Endothelial cell of umbilical vein (primary cell): ENCODE measurements around the gene SPAG8. TPM values are rescaled to one million over a fixed set of nuclear protein-coding genes. Genes with fewer than 3 reads are reported as not detected.

Experiments
- BruUV-seq: library from RNA; stranded (reverse); fragments of 400-500 nt; replicated peaks from 2 replicates; lab custom pipeline; 2021; lab: Mats Ljungman, UMichigan
- CTCF ChIA-PET: fragments of 300-600, 350-600 bp; sonication (Branson Sonifier 250); formaldehyde crosslinking; loops from one replicate; lab custom pipeline; 2021; ENCODE audit warnings: antibody characterized with exemption, inconsistent platforms; lab: Charles Lee
- POLR2A ChIA-PET: fragments of 300-600, 350-600 bp; sonication (Branson Sonifier 250); formaldehyde crosslinking; loops from one replicate; lab custom pipeline; 2021; ENCODE audit warnings: antibody characterized with exemption, inconsistent platforms; lab: Charles Lee
- DNase-seq: peaks from one replicate; pipeline ENCODE4 v3.0.0-alpha.2; 2011; ENCODE audit warnings: low read depth, low spot score
- FAIRE-seq: peaks from 2 replicates; lab custom pipeline; 2011; peaks lifted over from hg19 to GRCh38; lab: Jason Lieb, UNC
- H2AFZ ChIP-seq: 2 replicates; pipeline ENCODE4 v1.6.0; 2012; ENCODE audit warnings: low read depth, low read length, control low read depth, inconsistent platforms
- H3K27ac ChIP-seq: 2 replicates; pipeline ENCODE4 v1.5.1; 2011; ENCODE audit warnings: low read depth, mild to moderate bottlenecking, control low read depth, low read length, moderate library complexity; ENCODE audit not compliant: insufficient read depth
- H3K27me3 ChIP-seq, 2 experiments: 2 replicates each; pipeline versions ENCODE4 v1.6.0 to v1.6.1; 2011; ENCODE audit warnings: low read length in 2 of 2, mixed read lengths in 1 of 2; ENCODE audit not compliant: control insufficient read depth in 2 of 2, insufficient read depth in 2 of 2
- H3K36me3 ChIP-seq, 2 experiments: 2 replicates in 1 of 2; 3 replicates in 1 of 2; pipeline ENCODE4 v1.5.1; 2011; ENCODE audit warnings: low read length in 2 of 2, mild to moderate bottlenecking in 1 of 2, moderate library complexity in 1 of 2; ENCODE audit not compliant: control insufficient read depth in 2 of 2, insufficient read depth in 2 of 2; ENCODE audit errors: extremely low read depth in 1 of 2
- H3K4me1 ChIP-seq: 3 replicates; pipeline ENCODE4 v1.5.1; 2011; ENCODE audit warnings: mild to moderate bottlenecking, low read length; ENCODE audit not compliant: control insufficient read depth, insufficient read depth; ENCODE audit errors: extremely low read depth
- H3K4me2 ChIP-seq: 2 replicates; pipeline ENCODE4 v1.6.1; 2011; ENCODE audit warnings: low read length, control low read depth, mixed read lengths; ENCODE audit not compliant: insufficient read depth
- H3K4me3 ChIP-seq, 3 experiments: fragments of 200-600 bp in 1 of 3; sonication (generic), shearing (Covaris generic) in 1 of 3; replicated peaks in 1 of 3; 2 replicates each; pipeline ENCODE4 v1.5.1; 2011 to 2016; ENCODE audit warnings: control low read depth in 3 of 3, low read length in 3 of 3, mild to moderate bottlenecking in 2 of 3, inconsistent platforms in 1 of 3, low read depth in 1 of 3, moderate library complexity in 1 of 3; ENCODE audit not compliant: insufficient read depth in 1 of 3
- H3K79me2 ChIP-seq: 2 replicates; pipeline ENCODE4 v1.6.0; 2012; ENCODE audit warnings: low read length, inconsistent platforms; ENCODE audit not compliant: control insufficient read depth, insufficient read depth
- H3K9ac ChIP-seq: replicated peaks from 2 replicates; pipeline ENCODE3; 2011; ENCODE audit warnings: low read length, control low read depth; ENCODE audit not compliant: insufficient read depth; ENCODE audit errors: extremely low read depth
- H3K9me1 ChIP-seq: replicated peaks from 3 replicates; pipeline ENCODE4 v1.6.0; 2011; ENCODE audit warnings: mild to moderate bottlenecking, low read length; ENCODE audit not compliant: control insufficient read depth, insufficient read depth; ENCODE audit errors: extremely low read depth
- H3K9me3 ChIP-seq: replicated peaks from 2 replicates; pipeline ENCODE4 v1.5.1; 2012; ENCODE audit warnings: low read length, inconsistent platforms; ENCODE audit not compliant: control insufficient read depth, insufficient read depth
- H4K20me1 ChIP-seq: replicated peaks from 2 replicates; pipeline ENCODE3; 2011; ENCODE audit warnings: mild to moderate bottlenecking, low read length; ENCODE audit not compliant: control insufficient read depth, insufficient read depth; ENCODE audit errors: extremely low read depth
- CTCF ChIP-seq, 2 donors: IDR thresholded peaks; 1 replicate in 1 of 2; 2 replicates in 1 of 2; pipeline ENCODE4 v1.5.1; 2011; ENCODE audit warnings: low read length in 2 of 2, mild to moderate bottlenecking in 2 of 2, moderate library complexity in 2 of 2, control low read depth in 1 of 2, inconsistent platforms in 1 of 2, low read depth in 1 of 2; ENCODE audit not compliant: insufficient read depth in 1 of 2; ENCODE audit errors: extremely low read depth in 1 of 2
- EZH2 ChIP-seq: IDR thresholded peaks from 2 replicates; pipeline ENCODE4 v1.6.1; 2012; ENCODE audit warnings: borderline replicate concordance, low read depth, mild to moderate bottlenecking, moderate library complexity, low read length, inconsistent platforms; ENCODE audit not compliant: severe bottlenecking
- FOS ChIP-seq: IDR thresholded peaks from 2 replicates; pipeline ENCODE4 v1.6.1; 2011; ENCODE audit warnings: mild to moderate bottlenecking, low read length, moderate library complexity, borderline replicate concordance; ENCODE audit not compliant: insufficient read depth
- GATA2 ChIP-seq: IDR thresholded peaks from 2 replicates; pipeline ENCODE4 v1.7.0; 2011; ENCODE audit warnings: low read depth, mild to moderate bottlenecking, moderate library complexity, mixed read lengths, low read length; ENCODE audit not compliant: insufficient read length, insufficient read depth
- JUN ChIP-seq: IDR thresholded peaks from 2 replicates; pipeline ENCODE4 v1.6.1; 2011; ENCODE audit warnings: borderline replicate concordance, low read depth; ENCODE audit not compliant: insufficient read length, insufficient read depth
- MAX ChIP-seq: IDR thresholded peaks from 2 replicates; pipeline ENCODE4 v1.6.1; 2011; ENCODE audit not compliant: insufficient read depth, insufficient read length
- MYC ChIP-seq: IDR thresholded peaks from one replicate; pipeline ENCODE4 v1.6.1; 2011; ENCODE audit warnings: mild to moderate bottlenecking, low read depth, low read length
- POLR2A ChIP-seq: IDR thresholded peaks from 2 replicates; pipeline ENCODE4 v1.6.1; 2012; ENCODE audit warnings: low read depth, mild to moderate bottlenecking, control low read depth, low read length
- POLR2AphosphoS5 ChIP-seq: IDR thresholded peaks from 2 replicates; pipeline ENCODE4 v1.6.1; 2012; ENCODE audit warnings: low read depth, mild to moderate bottlenecking, control low read depth, low read length, moderate library complexity; ENCODE audit not compliant: insufficient read depth
- dilution Hi-C: fragments of 300-500 bp; cut with MboI; formaldehyde crosslinking; loops from one replicate; pipeline ENCODE4 v1.15.0; 2019; ENCODE audit warnings: low sequenced_read_pairs; ENCODE audit not compliant: extremely low pct_ligation_motif_present
- intact Hi-C: fragments of 100-400 bp; cut with micrococcal nuclease; formaldehyde crosslinking; loops from one replicate; pipeline ENCODE4 v1.10.0; 2022
- polyA plus RNA-seq, 4 experiments: library from polyadenylated mRNA; depleted of rRNA in 3 of 4; stranded (reverse) in 3 of 4; unstranded in 1 of 4; fragments of >200 nt; gene quantifications; 2 replicates each; pipeline versions ENCODE4 v1.2.1 to v1.2.3, GENCODE V29; 2011 to 2012; ENCODE audit warnings: missing spikeins in 1 of 4
- total RNA-seq: library from RNA; stranded (reverse); gene quantifications from 2 replicates; pipeline ENCODE4 v1.2.3, GENCODE V29; 2021

SPAG8 gene
- total and polyA plus RNA-seq, 2 donors (not counting 3 experiments of a cell fraction or from before 2014, with no cell fraction given), result 0.21 to 0.69 TPM

- DNase-seq (no peak), FAIRE-seq (no peak)
- Histone ChIP-seq H3K27ac (no peak overlapping the region), H3K79me2 (no peaks in the 10 kb centered on the region), H3K4me1 (peaks cover 21% of the 10 kb centered on the region), H3K4me3 (no peak overlapping the region), H3K27me3 (no peaks in the 10 kb centered on the region), H3K9ac (no peak overlapping the region), H3K9me3 (no peaks in the 10 kb centered on the region), H2AFZ (no peak overlapping the region), H3K9me1 (no peaks in the 10 kb centered on the region), H4K20me1 (no peaks in the 10 kb centered on the region), H3K36me3 (peaks cover 0 to 3% of the 10 kb centered on the region in 2 experiments), H3K4me2 (no peak overlapping the region)
- no TSS peak for BruUV-seq
- intact Hi-C loops, result no loop called here
- dilution Hi-C loops, result no loop called here
- CTCF ChIA-PET, result interaction anchor here (1.0 to 5.8 kb wide), 3 partner anchors 11 to 78 kb away, joined by 4 to 130 read pairs (median 32); partner anchors contain the start of genes CREB3, NPR2 and TLN1
- TF ChIP-seq CTCF (IDR thresholded peaks at IDR 0.05; ENCODE audit: extremely low read depth in 1 of 2, insufficient read depth in 1 of 2, low read depth in 1 of 2, low read length in 2 of 2) (no peak), MYC (no peak), POLR2AphosphoS5 (no peak), MAX (no peak), EZH2 (no peak), GATA2 (no peak), JUN (no peak), FOS (no peak), POLR2A (no peak)
- POLR2A ChIA-PET, result no interaction called here
Observed at GRCh38 chr9:35810122-35810521, 1.9 kb downstream of the SPAG8 start.
